HepG2 (cell line): ENCODE measurements around the gene TFDP1. TPM values are rescaled to one million over a fixed set of nuclear protein-coding genes. Genes with fewer than 3 reads are reported as not detected.

Experiments used
- ARNT ChIP-seq: fragments of 450-650 bp; IDR thresholded peaks from 2 replicates; pipeline ENCODE4 v1.6.1; 2017
- E2F1 ChIP-seq: sonication (generic); formaldehyde crosslinking; IDR thresholded peaks from 2 replicates; pipeline ENCODE4 v1.5.0; 2020; ENCODE audit warnings: missing genetic modification reagents
- FOXP1 ChIP-seq, 2 experiments: fragments of 450-650 bp in 1 of 2; IDR thresholded peaks; 2 replicates each; pipeline ENCODE4 v1.6.1; 2017 to 2018; ENCODE audit warnings: antibody characterized with exemption in 1 of 2
- NFAT5 ChIP-seq: sonication (generic); formaldehyde crosslinking; IDR thresholded peaks from 2 replicates; pipeline ENCODE4 v1.4.0; 2020; ENCODE audit warnings: missing genetic modification reagents
- NRL ChIP-seq: sonication (generic); formaldehyde crosslinking; IDR thresholded peaks from 2 replicates; pipeline ENCODE4 v1.5.0; 2020; ENCODE audit warnings: missing genetic modification reagents, mild to moderate bottlenecking, moderate library complexity, borderline replicate concordance
- PBX3 ChIP-seq: sonication (generic); formaldehyde crosslinking; IDR thresholded peaks from 2 replicates; pipeline ENCODE4 v1.8.1; 2023; ENCODE audit warnings: missing genetic modification reagents, inconsistent platforms, borderline replicate concordance
- POLR2AphosphoS2 ChIP-seq: IDR thresholded peaks from 2 replicates; pipeline ENCODE4 v1.6.1; 2011; ENCODE audit warnings: low read depth, low read length, improper control_type of control experiment
- RAD51 ChIP-seq: fragments of 450-650 bp; IDR thresholded peaks from 2 replicates; pipeline ENCODE4 v1.6.1; 2016; ENCODE audit warnings: borderline replicate concordance
- RERE ChIP-seq: IDR thresholded peaks from 2 replicates; pipeline ENCODE4 v1.6.1; 2016; ENCODE audit warnings: low read depth, missing genetic modification reagents, missing compliant biosample characterization
- XBP1 ChIP-seq: sonication (generic); formaldehyde crosslinking; IDR thresholded peaks from 2 replicates; pipeline ENCODE4 v1.5.0; 2020; ENCODE audit warnings: missing genetic modification reagents
- ZMAT5 ChIP-seq: sonication (generic); formaldehyde crosslinking; IDR thresholded peaks from 2 replicates; pipeline ENCODE4 v1.5.0; 2020; ENCODE audit warnings: mild to moderate bottlenecking, low read depth, missing genetic modification reagents, borderline replicate concordance
- ZNF260 ChIP-seq: sonication (generic); formaldehyde crosslinking; IDR thresholded peaks from 2 replicates; pipeline ENCODE4 v1.4.0; 2020; ENCODE audit warnings: missing genetic modification reagents, low read depth, mild to moderate bottlenecking, borderline replicate concordance
- ZNF546 ChIP-seq: sonication (generic); formaldehyde crosslinking; conservative IDR thresholded peaks from 2 replicates; pipeline ENCODE4 v1.8.1; 2023; ENCODE audit warnings: mild to moderate bottlenecking, missing genetic modification reagents
- ZNF768 ChIP-seq: sonication (generic); formaldehyde crosslinking; IDR thresholded peaks from 2 replicates; pipeline ENCODE4 v1.4.0; 2020; ENCODE audit warnings: missing genetic modification reagents
- ZZZ3 ChIP-seq: sonication (generic); formaldehyde crosslinking; IDR thresholded peaks from 2 replicates; pipeline ENCODE4 v1.4.0; 2020; ENCODE audit warnings: missing genetic modification reagents, mild to moderate bottlenecking, borderline replicate concordance
- polyA plus RNA-seq, 8 experiments: library from polyadenylated mRNA; depleted of rRNA in 3 of 8; stranded (reverse) in 7 of 8; unstranded in 1 of 8; fragments of >200 nt; fragmentation: Illumina TruSeq in 4 of 8; extraction: Trizol in 4 of 8; gene quantifications; 2 replicates each; pipeline versions ENCODE4 v1.2.1 to v1.2.3, GENCODE V29; 2011 to 2016; ENCODE audit warnings: low read depth in 4 of 8, missing spikeins in 1 of 8, mixed read lengths in 1 of 8; ENCODE audit not compliant: insufficient read depth in 1 of 8
- total RNA-seq, 5 experiments: library from RNA; depleted of rRNA; stranded (reverse); fragments of >200 nt; fragmentation: Illumina TruSeq; extraction: Trizol; gene quantifications; 2 replicates each; pipeline ENCODE4 v1.2.3, GENCODE V29; 2016; ENCODE audit warnings: low read depth in 1 of 5

TFDP1 gene
- total and polyA plus RNA-seq, 2 of the 13 experiments (the other 11 are each of a cell fraction or from before 2014, with no cell fraction given), result 38.0 to 84.2 TPM

- TF ChIP-seq E2F1 (CRISPR knock-in tag) (peak; percentile 51; the same call in 1 of the 2 replicates), ZNF260 (CRISPR knock-in tag) (no peak), ZMAT5 (CRISPR knock-in tag) (no peak), ARNT (no peak), NFAT5 (CRISPR knock-in tag) (no peak), FOXP1 (IDR thresholded peaks at IDR 0.05) (no peak), FOXP1 (CRISPR knock-in tag; IDR thresholded peaks at IDR 0.05) (no peak), ZNF546 (CRISPR knock-in tag) (no peak), PBX3 (CRISPR knock-in tag) (no peak), POLR2AphosphoS2 (no peak), ZNF768 (CRISPR knock-in tag) (no peak; the same call in 1 of the 2 replicates), XBP1 (CRISPR knock-in tag) (no peak), RERE (CRISPR knock-in tag) (no peak), ZZZ3 (CRISPR knock-in tag) (no peak), NRL (CRISPR knock-in tag) (peak; percentile 47; the same call in 1 of the 2 replicates), RAD51 (no peak)
Measured at GRCh38 chr13:113582841-113583631, 1.5 kb upstream of the TFDP1 start (continued).
